Thyroid gland (tissue), 4 donors: ENCODE results near the gene CCDC183. TPM values are rescaled to one million over a fixed set of nuclear protein-coding genes. Genes with fewer than 3 reads are reported as not detected.
"Not testable (repeated sequence)": the region's sequence is repeated elsewhere in the genome, so short reads cannot be mapped to it uniquely, and the experiment has no call there.

Source experiments
- DNase-seq, 2 donors: peaks; one replicate each; pipeline ENCODE4 v3.0.0-alpha.2; 2019
- H3K27ac ChIP-seq, 3 donors: fragments of 200-600 bp; sonication (generic); 1 replicate in 2 of 3; 2 replicates in 1 of 3; pipeline ENCODE4 v1.5.1; 2016 to 2019; ENCODE audit warnings: mild to moderate bottlenecking in 1 of 3, moderate library complexity in 1 of 3
- H3K27me3 ChIP-seq: fragments of 200-600 bp; sonication (generic); one replicate; pipeline ENCODE4 v1.5.1; 2019
- H3K36me3 ChIP-seq, 2 donors: fragments of 200-600 bp; sonication (generic); one replicate each; pipeline ENCODE4 v1.5.1; 2016 to 2019
- H3K4me1 ChIP-seq, 2 donors: fragments of 200-600 bp; sonication (generic); one replicate each; pipeline ENCODE4 v1.5.1; 2017 to 2019
- H3K4me3 ChIP-seq, 3 donors: fragments of 200-600 bp; sonication (generic); replicated peaks in 1 of 3; 1 replicate in 2 of 3; 2 replicates in 1 of 3; pipeline ENCODE4 v1.5.1; 2016; ENCODE audit warnings: mild to moderate bottlenecking in 1 of 3
- H3K9me3 ChIP-seq: fragments of 200-600 bp; sonication (generic); one replicate; pipeline ENCODE4 v1.5.1; 2017
- CTCF ChIP-seq, 6 experiments: fragments of 200-600 bp in 3 of 6; fragments of 450-650 bp in 3 of 6; sonication (generic) in 3 of 6; IDR thresholded peaks; one replicate each; pipeline ENCODE4 v1.5.1; 2016 to 2019; ENCODE audit warnings: antibody characterized with exemption in 6 of 6, mild to moderate bottlenecking in 2 of 6, inconsistent platforms in 1 of 6, moderate library complexity in 1 of 6
- POLR2A ChIP-seq, 2 donors: fragments of 450-650 bp; IDR thresholded peaks; one replicate each; pipeline ENCODE4 v1.6.1; 2017; ENCODE audit warnings: antibody characterized with exemption in 2 of 2, mild to moderate bottlenecking in 2 of 2, moderate library complexity in 1 of 2
- WGBS, 2 donors: methylation state at CpG; one replicate each; pipeline ENCODE4 v1.1.5; 2017; 5-methylcytosine and 5-hydroxymethylcytosine counted together
- intact Hi-C: fragments of 100-400 bp; cut with DNase I; formaldehyde crosslinking; loops from one replicate; pipeline ENCODE4 v1.15.1; 2023
- total RNA-seq, 4 donors: library from RNA; depleted of rRNA; stranded (reverse); fragments of >200 nt; gene quantifications; one replicate each; pipeline ENCODE4 v1.2.3, GENCODE V29; 2016

CCDC183 gene
- total RNA-seq, 4 donors from 2014 or later: 1.3 to 4.6 (median 2.8) TPM

- TF ChIP-seq CTCF (IDR thresholded peaks at IDR 0.05): no peak
- no peak for TF ChIP-seq POLR2A (IDR thresholded peaks at IDR 0.05)
- H3K36me3 ChIP-seq: peaks cover 34 to 40% of the 10 kb centered on the region in 2 donors
- H3K4me1 ChIP-seq: no peaks in the 10 kb centered on the region
- 90 to 93% methylated on average over 6 to 21 of the region's 23 CpGs for WGBS, 2 donors
- H3K27me3 ChIP-seq: no peaks in the 10 kb centered on the region
- H3K27ac ChIP-seq: no peak overlapping the region
- intact Hi-C loops: no loop called here
- H3K4me3 ChIP-seq: no peak overlapping the region
- H3K9me3 ChIP-seq: no peaks in the 10 kb centered on the region
- DNase-seq: no peak
Measured at GRCh38 chr9:136831720-136832104, 35.6 kb downstream of the CCDC183 start.

GRCh38 chr9:136832581-136832980 lies 36.4 kb downstream of the CCDC183 start:
- no peaks in the 10 kb centered on the region for H3K9me3 ChIP-seq
- no peak for DNase-seq
- WGBS, 2 donors: 92 to 95% methylated on average over 4 to 8 of the region's 9 CpGs
- intact Hi-C loops: no loop called here
- H3K27me3 ChIP-seq: no peaks in the 10 kb centered on the region
- H3K27ac ChIP-seq: no peak overlapping the region
- TF ChIP-seq POLR2A (IDR thresholded peaks at IDR 0.05): no peak
- TF ChIP-seq CTCF (IDR thresholded peaks at IDR 0.05): no peak
- no peak overlapping the region for H3K4me3 ChIP-seq
- no peaks in the 10 kb centered on the region for H3K4me1 ChIP-seq
- peaks cover 34 to 40% of the 10 kb centered on the region in 2 donors for H3K36me3 ChIP-seq

DNA sequence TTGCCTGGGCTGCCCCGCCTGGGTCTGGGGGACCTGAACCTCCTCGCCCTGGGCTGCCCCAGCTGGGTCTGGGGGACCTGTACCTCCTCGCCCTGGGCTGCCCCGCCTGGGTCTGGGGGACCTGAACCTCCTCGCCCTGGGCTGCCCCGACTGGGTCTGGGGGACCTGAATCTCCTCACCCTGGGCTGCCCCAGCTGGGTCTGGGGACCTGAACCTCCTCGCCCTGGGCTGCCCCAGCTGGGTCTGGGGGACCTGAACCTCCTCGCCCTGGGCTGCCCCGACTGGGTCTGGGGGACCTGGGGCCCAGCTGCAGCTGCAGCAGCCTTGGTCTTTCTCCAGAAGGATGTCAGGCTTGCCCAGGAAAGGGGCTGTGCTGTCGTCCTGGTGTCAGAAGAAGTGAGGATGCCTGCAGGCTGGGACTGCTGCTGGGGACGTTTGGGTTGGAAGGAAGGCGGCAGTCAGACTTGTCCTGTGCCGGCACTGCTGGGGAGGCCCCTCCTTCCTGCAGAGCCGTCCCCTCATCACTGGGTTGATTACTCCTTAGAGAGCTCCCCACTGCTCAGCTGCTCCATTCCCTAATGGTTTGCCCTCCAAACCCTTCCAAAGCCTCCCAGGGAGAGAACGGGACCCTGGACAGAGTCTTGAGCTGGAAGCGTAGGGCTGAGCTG lies 37.4 kb downstream of the CCDC183 start:
- peaks cover 32 to 35% of the 10 kb centered on the region in 2 donors for H3K36me3 ChIP-seq
- DNase-seq: not testable (repeated sequence)

DNA sequence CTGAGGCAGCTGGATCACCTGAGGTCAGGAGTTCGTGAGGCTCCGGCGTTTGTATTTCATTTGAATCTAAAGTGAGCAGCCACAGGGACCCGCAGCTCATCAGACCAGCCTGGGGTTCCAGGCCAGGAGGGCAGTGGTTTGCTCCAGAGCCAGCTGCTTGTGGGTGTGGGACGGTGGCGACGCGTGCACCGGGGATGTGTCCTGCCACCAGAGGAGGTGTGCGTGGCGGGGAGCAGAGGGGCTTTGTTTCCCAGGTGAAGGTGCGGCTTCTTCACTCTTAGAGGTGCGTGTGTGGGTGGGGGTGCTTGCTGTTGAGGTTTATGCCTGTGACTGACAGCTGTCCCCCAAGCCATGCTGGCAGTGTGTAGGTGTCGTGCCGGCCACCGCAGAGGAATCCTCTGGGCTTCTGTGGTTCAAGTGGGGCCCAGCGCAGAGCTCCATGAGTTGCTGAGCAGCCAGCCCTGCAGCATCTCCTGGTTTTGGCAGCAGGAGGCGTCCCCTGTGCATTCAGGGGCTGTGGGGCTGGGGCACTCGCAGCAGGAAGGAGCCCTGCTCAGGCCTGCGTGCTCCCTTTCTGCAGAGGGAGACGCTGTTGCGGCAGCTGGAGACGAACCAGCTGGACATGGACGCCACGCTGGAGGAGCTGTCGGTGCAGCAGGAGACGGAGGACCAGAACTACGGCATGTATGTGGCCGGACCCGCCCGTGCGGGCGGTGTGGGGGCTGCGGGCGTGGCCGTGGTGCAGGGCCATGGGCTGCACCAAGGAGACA lies 39.2 kb downstream of the CCDC183 start:
- Histone ChIP-seq H3K4me1 (no peaks in the 10 kb centered on the region), H3K27ac (no peak overlapping the region), H3K9me3 (no peaks in the 10 kb centered on the region), H3K4me3 (no peak overlapping the region), H3K27me3 (no peaks in the 10 kb centered on the region), H3K36me3 (peaks cover 19 to 31% of the 10 kb centered on the region in 2 donors)
- no peak for TF ChIP-seq POLR2A (IDR thresholded peaks at IDR 0.05)
- TF ChIP-seq CTCF (IDR thresholded peaks at IDR 0.05): no peak
- no peak for DNase-seq
- 95 to 98% methylated on average over 31 to 33 of the region's 36 CpGs for WGBS, 2 donors
- intact Hi-C loops: no loop called here

More for the DNA sequence above, 37.4 kb downstream of the CCDC183 start:
- WGBS, 2 donors: 88 to 89% methylated on average over 3 to 13 of the region's 16 CpGs
- H3K27ac ChIP-seq, intact Hi-C loops, H3K9me3 ChIP-seq, H3K4me1 ChIP-seq, H3K4me3 ChIP-seq, H3K27me3 ChIP-seq: not testable (repeated sequence)

DNA sequence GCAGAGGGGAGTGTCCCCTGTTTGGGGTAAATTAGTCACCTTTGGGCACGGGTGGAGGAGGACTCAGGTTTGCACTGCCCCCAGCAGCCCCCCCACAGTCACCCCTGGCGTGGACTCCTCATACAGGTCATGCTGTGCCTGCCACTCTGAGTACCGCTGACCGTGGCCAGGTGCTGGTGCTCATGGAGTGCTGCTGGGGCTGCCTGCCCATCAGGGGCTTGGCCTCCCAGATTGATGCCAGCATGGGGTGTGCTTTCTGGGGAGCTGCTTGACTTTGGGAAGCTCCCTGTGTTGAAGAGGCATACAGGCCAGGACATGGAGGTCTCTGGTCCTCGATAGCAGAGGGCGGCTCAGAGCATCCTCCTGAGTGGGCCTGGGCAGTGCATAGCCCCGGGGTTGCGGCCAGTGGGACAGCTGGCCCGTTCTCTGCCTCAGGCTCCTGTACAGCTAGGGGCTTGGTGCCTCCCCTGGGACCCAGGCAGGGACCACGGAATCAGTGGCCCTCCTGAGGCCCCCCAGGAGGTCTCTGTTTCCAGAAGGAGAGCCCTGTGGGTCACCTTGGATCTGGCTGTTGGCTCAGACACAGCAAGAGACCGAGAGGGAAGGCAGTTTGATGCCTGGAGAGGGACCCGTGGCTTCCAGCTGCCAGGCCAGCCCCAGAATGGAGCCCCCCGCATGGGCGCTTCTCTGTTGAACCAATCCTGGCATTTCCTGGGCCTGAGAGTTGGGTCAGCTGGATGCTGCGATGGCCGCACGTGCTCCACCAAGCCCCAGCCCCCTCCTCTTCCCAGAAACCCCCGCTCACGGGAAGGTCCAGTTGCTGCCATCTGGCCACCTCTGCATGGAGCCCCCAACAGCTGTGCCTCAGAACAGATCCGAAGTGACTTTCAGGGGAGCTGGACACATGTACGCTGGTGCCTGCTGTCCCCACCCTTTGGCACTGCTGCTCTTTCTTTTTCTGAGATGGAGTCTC lies 40.1 kb downstream of the CCDC183 start:
- no peak for DNase-seq
- H3K4me3 ChIP-seq: no peak overlapping the region
- no peaks in the 10 kb centered on the region for H3K27me3 ChIP-seq
- H3K4me1 ChIP-seq: peaks cover 4 to 5% of the 10 kb centered on the region in 2 donors
- no peak overlapping the region for H3K27ac ChIP-seq
- intact Hi-C loops: no loop called here
- WGBS, 2 donors: 94 to 97% methylated on average over 4 to 14 of the region's 21 CpGs
- H3K9me3 ChIP-seq: no peaks in the 10 kb centered on the region
- peaks cover 14 to 23% of the 10 kb centered on the region in 2 donors for H3K36me3 ChIP-seq
- TF ChIP-seq CTCF (IDR thresholded peaks at IDR 0.05): no peak
- TF ChIP-seq POLR2A (IDR thresholded peaks at IDR 0.05): no peak
